NCI-H146 treated with DMSO at 0.1 percent for 48 hours (cell line): ENCODE data around the gene CCR2.
A peak's percentile ranks its signal among the peaks of the same experiment; 100 is the strongest.

Experiments
- DNase-seq: peaks from one replicate; lab custom pipeline; 2025; ENCODE audit not compliant: unreplicated experiment; lab: John Stamatoyannopoulos, UW

The CCR2 gene

GRCh38 chr3:46354478-46354877 is 567 bp downstream of the CCR2 start:
- no peak for DNase-seq

DNA sequence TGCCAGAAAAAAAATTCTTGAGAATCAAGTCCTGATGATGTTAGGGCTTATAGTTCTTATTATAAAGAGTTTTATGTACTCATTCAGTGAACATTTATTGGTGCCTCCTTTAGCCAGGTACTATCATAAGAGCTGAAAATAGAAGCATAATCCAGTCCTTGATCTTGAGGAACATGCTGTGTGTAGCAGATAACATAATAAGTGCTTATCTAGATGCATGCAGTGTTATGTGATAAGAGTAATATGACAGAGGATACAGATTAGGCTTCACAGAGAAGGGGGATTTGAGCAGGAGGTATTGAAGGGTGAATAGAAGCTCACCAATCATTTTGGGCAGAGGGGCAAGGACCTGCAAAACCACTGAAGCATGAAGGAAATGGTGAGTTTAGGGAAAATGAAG is 1.1 kb downstream of the CCR2 start:
- no peak for DNase-seq

DNA sequence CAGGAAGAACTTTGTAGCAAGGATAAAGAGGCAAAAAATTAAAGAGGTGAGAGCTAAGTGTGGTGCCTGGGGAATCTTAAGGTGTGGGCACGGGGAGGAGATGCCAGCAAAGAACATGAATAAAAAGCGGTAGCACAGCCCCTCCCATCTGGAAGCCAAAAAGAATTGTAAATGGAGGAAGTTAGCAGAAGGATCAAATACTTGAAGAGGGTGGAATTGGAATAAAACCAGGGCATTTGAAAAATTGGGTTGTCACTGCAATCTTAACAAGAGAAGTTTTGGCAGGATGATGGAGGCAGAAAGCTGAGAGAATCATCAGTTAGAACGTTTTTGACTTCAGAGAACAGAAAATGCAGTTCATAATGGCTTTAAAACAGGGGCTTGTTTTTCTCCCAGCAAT is 2.4 kb downstream of the CCR2 start:
- DNase-seq, result no peak

- no peak for DNase-seq
These were observed 3.0 kb downstream of the CCR2 start for GRCh38 chr3:46356909-46357308.

DNA sequence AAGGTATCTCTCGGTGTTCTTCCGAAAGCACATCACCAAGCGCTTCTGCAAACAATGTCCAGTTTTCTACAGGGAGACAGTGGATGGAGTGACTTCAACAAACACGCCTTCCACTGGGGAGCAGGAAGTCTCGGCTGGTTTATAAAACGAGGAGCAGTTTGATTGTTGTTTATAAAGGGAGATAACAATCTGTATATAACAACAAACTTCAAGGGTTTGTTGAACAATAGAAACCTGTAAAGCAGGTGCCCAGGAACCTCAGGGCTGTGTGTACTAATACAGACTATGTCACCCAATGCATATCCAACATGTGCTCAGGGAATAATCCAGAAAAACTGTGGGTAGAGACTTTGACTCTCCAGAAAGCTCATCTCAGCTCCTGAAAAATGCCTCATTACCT is 4.6 kb downstream of the CCR2 start:
- DNase-seq, result no peak

DNA sequence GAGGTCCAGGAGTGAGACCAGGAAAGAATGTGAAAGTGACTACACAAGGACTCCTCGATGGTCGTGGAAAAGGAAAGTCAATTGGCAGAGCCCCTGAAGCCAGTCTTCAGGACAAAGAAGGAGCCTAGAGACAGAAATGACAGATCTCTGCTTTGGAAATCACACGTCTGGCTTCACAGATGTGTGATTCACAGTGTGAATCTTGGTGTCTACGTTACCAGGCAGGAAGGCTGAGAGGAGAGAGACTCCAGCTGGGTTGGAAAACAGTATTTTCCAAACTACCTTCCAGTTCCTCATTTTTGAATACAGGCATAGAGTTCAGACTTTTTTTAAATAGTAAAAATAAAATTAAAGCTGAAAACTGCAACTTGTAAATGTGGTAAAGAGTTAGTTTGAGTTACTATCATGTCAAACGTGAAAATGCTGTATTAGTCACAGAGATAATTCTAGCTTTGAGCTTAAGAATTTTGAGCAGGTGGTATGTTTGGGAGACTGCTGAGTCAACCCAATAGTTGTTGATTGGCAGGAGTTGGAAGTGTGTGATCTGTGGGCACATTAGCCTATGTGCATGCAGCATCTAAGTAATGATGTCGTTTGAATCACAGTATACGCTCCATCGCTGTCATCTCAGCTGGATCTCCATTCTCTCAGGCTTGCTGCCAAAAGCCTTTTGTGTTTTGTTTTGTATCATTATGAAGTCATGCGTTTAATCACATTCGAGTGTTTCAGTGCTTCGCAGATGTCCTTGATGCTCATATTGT is 6.0 kb downstream of the CCR2 start:
- DNase-seq, result peak; percentile 21

GRCh38 chr3:46360907-46361306 is 7.0 kb downstream of the CCR2 start:
- DNase-seq, result no peak

GRCh38 chr3:46361408-46362283 is 7.7 kb downstream of the CCR2 start:
- DNase-seq, result no peak

DNA sequence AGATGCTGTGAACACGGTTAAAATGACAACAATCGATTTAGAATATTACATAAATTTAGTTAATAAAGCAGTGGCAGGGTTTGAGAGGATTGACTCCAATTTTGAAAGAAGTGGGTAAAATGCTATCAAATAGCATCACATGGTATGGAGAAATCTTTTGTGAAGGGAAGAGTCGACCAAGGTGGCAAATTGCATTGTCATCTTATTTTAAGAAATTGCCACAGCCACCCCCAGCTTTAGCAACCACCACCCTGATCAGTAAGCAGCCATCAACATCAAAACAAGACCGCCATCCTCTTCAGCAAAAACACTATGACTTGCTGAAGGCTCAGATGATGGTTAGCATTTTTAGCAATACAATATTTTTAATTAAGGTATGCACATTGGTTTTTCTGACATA is 11.1 kb downstream of the CCR2 start:
- no peak for DNase-seq

GRCh38 chr3:46365737-46366524 is 12.0 kb downstream of the CCR2 start:
- no peak for DNase-seq

DNA sequence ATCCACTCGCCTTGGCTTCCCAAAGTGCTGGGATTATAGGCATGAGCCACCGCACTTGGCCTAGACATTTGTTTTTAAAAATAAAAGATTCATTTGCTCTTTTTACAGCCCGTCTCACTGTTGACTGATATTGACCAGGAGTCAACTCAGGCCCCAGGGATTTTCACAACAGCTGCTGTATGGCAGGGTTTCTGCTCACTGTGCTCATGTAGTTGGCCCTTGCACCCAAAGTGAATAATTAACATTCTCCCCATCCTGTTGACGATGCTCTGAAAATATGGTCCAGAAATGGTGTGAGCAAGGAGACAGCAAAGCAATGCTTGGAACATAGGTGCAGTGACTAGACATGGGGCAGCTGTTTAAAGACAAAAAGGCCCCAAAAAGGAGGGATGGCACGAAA is 13.9 kb downstream of the CCR2 start:
- DNase-seq, result no peak

GRCh38 chr3:46368569-46368968 is 14.7 kb downstream of the CCR2 start:
- DNase-seq, result no peak

DNA sequence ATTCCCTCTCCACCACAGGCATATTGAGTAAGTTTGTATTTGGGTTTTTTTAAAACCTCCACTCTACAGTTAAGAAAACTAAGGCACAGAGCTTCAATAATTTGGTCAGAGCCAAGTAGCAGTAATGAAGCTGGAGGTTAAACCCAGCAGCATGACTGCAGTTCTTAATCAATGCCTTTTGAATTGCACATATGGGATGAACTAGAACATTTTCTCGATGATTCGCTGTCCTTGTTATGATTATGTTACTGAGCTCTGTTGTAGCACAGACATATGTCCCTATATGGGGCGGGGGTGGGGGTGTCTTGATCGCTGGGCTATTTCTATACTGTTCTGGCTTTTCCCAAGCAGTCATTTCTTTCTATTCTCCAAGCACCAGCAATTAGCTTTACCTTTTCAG is 15.2 kb downstream of the CCR2 start:
- DNase-seq, result no peak

DNA sequence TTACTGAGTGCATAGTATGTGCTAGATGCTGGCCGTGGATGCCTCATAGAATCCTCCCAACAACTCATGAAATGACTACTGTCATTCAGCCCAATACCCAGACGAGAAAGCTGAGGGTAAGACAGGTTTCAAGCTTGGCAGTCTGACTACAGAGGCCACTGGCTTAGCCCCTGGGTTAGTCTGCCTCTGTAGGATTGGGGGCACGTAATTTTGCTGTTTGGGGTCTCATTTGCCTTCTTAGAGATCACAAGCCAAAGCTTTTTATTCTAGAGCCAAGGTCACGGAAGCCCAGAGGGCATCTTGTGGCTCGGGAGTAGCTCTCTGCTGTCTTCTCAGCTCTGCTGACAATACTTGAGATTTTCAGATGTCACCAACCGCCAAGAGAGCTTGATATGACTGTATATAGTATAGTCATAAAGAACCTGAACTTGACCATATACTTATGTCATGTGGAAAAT is 15.8 kb downstream of the CCR2 start:
- no peak for DNase-seq

DNA sequence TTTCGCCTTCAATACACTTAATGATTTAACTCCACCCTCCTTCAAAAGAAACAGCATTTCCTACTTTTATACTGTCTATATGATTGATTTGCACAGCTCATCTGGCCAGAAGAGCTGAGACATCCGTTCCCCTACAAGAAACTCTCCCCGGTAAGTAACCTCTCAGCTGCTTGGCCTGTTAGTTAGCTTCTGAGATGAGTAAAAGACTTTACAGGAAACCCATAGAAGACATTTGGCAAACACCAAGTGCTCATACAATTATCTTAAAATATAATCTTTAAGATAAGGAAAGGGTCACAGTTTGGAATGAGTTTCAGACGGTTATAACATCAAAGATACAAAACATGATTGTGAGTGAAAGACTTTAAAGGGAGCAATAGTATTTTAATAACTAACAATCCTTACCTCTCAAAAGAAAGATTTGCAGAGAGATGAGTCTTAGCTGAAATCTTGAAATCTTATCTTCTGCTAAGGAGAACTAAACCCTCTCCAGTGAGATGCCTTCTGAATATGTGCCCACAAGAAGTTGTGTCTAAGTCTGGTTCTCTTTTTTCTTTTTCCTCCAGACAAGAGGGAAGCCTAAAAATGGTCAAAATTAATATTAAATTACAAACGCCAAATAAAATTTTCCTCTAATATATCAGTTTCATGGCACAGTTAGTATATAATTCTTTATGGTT is 17.1 kb downstream of the CCR2 start, which contains the start of gene CCR5:
Gene CCR5 (plus strand): TSS at position 108 of the 680 bp plus-strand sequence. CDS start 1,957 bp downstream, outside the sequence.
- no peak for DNase-seq

DNA sequence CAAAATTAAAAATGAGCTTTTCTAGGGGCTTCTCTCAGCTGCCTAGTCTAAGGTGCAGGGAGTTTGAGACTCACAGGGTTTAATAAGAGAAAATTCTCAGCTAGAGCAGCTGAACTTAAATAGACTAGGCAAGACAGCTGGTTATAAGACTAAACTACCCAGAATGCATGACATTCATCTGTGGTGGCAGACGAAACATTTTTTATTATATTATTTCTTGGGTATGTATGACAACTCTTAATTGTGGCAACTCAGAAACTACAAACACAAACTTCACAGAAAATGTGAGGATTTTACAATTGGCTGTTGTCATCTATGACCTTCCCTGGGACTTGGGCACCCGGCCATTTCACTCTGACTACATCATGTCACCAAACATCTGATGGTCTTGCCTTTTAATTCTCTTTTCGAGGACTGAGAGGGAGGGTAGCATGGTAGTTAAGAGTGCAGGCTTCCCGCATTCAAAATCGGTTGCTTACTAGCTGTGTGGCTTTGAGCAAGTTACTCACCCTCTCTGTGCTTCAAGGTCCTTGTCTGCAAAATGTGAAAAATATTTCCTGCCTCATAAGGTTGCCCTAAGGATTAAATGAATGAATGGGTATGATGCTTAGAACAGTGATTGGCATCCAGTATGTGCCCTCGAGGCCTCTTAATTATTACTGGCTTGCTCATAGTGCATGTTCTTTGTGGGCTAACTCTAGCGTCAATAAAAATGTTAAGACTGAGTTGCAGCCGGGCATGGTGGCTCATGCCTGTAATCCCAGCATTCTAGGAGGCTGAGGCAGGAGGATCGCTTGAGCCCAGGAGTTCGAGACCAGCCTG is 17.8 kb downstream of the CCR2 start:
- DNase-seq, result no peak

DNA sequence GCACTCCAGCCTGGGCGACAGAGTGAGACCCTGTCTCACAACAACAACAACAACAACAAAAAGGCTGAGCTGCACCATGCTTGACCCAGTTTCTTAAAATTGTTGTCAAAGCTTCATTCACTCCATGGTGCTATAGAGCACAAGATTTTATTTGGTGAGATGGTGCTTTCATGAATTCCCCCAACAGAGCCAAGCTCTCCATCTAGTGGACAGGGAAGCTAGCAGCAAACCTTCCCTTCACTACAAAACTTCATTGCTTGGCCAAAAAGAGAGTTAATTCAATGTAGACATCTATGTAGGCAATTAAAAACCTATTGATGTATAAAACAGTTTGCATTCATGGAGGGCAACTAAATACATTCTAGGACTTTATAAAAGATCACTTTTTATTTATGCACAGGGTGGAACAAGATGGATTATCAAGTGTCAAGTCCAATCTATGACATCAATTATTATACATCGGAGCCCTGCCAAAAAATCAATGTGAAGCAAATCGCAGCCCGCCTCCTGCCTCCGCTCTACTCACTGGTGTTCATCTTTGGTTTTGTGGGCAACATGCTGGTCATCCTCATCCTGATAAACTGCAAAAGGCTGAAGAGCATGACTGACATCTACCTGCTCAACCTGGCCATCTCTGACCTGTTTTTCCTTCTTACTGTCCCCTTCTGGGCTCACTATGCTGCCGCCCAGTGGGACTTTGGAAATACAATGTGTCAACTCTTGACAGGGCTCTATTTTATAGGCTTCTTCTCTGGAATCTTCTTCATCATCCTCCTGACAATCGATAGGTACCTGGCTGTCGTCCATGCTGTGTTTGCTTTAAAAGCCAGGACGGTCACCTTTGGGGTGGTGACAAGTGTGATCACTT is 18.8 kb downstream of the CCR2 start:
- DNase-seq, result no peak

DNA sequence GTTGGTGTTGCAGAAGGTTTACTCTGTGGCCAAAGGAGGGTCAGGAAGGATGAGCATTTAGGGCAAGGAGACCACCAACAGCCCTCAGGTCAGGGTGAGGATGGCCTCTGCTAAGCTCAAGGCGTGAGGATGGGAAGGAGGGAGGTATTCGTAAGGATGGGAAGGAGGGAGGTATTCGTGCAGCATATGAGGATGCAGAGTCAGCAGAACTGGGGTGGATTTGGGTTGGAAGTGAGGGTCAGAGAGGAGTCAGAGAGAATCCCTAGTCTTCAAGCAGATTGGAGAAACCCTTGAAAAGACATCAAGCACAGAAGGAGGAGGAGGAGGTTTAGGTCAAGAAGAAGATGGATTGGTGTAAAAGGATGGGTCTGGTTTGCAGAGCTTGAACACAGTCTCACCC is 20.8 kb downstream of the CCR2 start:
- no peak for DNase-seq

DNA sequence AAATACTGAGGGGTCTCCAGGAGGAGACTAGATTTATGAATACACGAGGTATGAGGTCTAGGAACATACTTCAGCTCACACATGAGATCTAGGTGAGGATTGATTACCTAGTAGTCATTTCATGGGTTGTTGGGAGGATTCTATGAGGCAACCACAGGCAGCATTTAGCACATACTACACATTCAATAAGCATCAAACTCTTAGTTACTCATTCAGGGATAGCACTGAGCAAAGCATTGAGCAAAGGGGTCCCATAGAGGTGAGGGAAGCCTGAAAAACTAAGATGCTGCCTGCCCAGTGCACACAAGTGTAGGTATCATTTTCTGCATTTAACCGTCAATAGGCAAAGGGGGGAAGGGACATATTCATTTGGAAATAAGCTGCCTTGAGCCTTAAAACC is 21.3 kb downstream of the CCR2 start:
- DNase-seq, result no peak
